Astrocyte of the spinal cord (primary cell): ENCODE data around the gene C1QTNF5.
A peak's percentile ranks its signal among the peaks of the same experiment; 100 is the strongest.

ENCODE experiments used
- DNase-seq: peaks from one replicate; pipeline ENCODE4 v3.0.0; 2011; ENCODE audit warnings: low read depth, low spot score
- H3K4me3 ChIP-seq: 2 replicates; pipeline ENCODE4 v1.5.1; 2011; ENCODE audit warnings: low read depth, mild to moderate bottlenecking, low read length, moderate library complexity
- CTCF ChIP-seq: IDR thresholded peaks from 2 replicates; pipeline ENCODE4 v1.5.1; 2012; ENCODE audit warnings: low read depth, mild to moderate bottlenecking, low read length, inconsistent platforms
- in situ Hi-C: cut with HindIII; loops from 2 replicates; pipeline ENCODE4 v1.10.0; 2017; ENCODE audit warnings: low sequenced_read_pairs

The C1QTNF5 gene

GRCh38 chr11:119336744-119337469 is 3.8 kb downstream of the C1QTNF5 start:
- DNase-seq, result no peak
- no peak overlapping the region for H3K4me3 ChIP-seq
- TF ChIP-seq CTCF, result no peak
- in situ Hi-C loops, result no loop called here

GRCh38 chr11:119335655-119336543 is 4.8 kb downstream of the C1QTNF5 start:
- TF ChIP-seq CTCF, result no peak
- no peak for DNase-seq
- in situ Hi-C loops, result no loop called here
- H3K4me3 ChIP-seq, result no peak overlapping the region

- TF ChIP-seq CTCF, result no peak
- DNase-seq, result no peak
- in situ Hi-C loops, result no loop called here
- peak overlapping the region; percentile 65 for H3K4me3 ChIP-seq
Measured at GRCh38 chr11:119335091-119335654, 5.5 kb downstream of the C1QTNF5 start.

GRCh38 chr11:119334174-119334930 is 6.3 kb downstream of the C1QTNF5 start, which contains the start of gene RNF26:
RNF26 (plus strand) TSS chr11:119334527; CDS start chr11:119335123, 596 bp downstream.
- H3K4me3 ChIP-seq, result peak within 1 kb of the TSS; percentile 65
- in situ Hi-C loops, result no loop called here
- TF ChIP-seq CTCF, result no peak
- DNase-seq, result peak; percentile 98

- in situ Hi-C loops, result no loop called here
- H3K4me3 ChIP-seq, result no peak overlapping the region
- no peak for TF ChIP-seq CTCF
- no peak for DNase-seq
Measured at GRCh38 chr11:119332111-119332765, 8.4 kb downstream of the C1QTNF5 start.
